ENCODE measurements around the gene DGUOK. TPM values are rescaled to one million over a fixed set of nuclear protein-coding genes. Genes with fewer than 3 reads are reported as not detected.

DGUOK gene
- total and polyA plus RNA-seq, 10 of the 15 experiments (the other 5 are each of a cell fraction or from before 2014, with no cell fraction given), result 64.4 to 234 (median 91.4) TPM

GRCh38 chr2:73895473-73895872 is 31.2 kb upstream of the DGUOK start:
- Histone ChIP-seq H3K4me3 (no peak overlapping the region), H3K9ac (ENCODE audit: control insufficient read depth, insufficient read depth, low read length) (no peak overlapping the region), H3K36me3 (ENCODE audit: control insufficient read depth in 2 of 2, insufficient read depth in 2 of 2, low read length in 1 of 2) (no peaks in the 10 kb centered on the region), H2AFZ (ENCODE audit: control insufficient read depth, low read depth, low read length) (no peak overlapping the region), H3K27me3 (replicated peaks in 1 of 2; ENCODE audit: control insufficient read depth in 2 of 2, insufficient read depth in 2 of 2, low read length in 1 of 2) (no peaks in the 10 kb centered on the region), H3K4me1 (ENCODE audit: control insufficient read depth, insufficient read depth, low read length) (peaks cover 14% of the 10 kb centered on the region), H3K4me2 (ENCODE audit: control insufficient read depth, insufficient read depth) (no peak overlapping the region), H3K9me3 (replicated peaks; ENCODE audit: control insufficient read depth, insufficient read depth, low read length) (no peaks in the 10 kb centered on the region), H4K20me1 (ENCODE audit: control insufficient read depth, insufficient read depth) (no peaks in the 10 kb centered on the region), H3K79me2 (ENCODE audit: control insufficient read depth, insufficient read depth, low read length) (no peaks in the 10 kb centered on the region), H3K27ac (ENCODE audit: control insufficient read depth, insufficient read depth) (no peak overlapping the region)
- 89% methylated on average over 9 of the region's 9 CpGs for WGBS (ENCODE audit: insufficient coverage, insufficient replicate concordance, low lambda C conversion rate, missing lambda C conversion rate)
- RAD21 ChIA-PET (ENCODE audit: unreplicated experiment), result interaction anchor here (0.5 to 0.9 kb wide), 3 partner anchors 12 to 510 kb away, joined by 3 read pairs; partner anchors contain the start of gene ALMS1
- SMC1A ChIA-PET (ENCODE audit: uncharacterized antibody, unreplicated experiment), result interaction anchor here (0.6 to 1.4 kb wide), 2 partner anchors 8 to 28 kb away, joined by 3 to 4 read pairs; no protein-coding TSS in a partner anchor
- FAIRE-seq (no peak), ATAC-seq (no peak), DNase-seq (ENCODE audit: low read depth, low spot score) (no peak)
- POLR2A ChIA-PET, result interaction anchor here (0.6 to 1.1 kb wide), 3 partner anchors 74 to 286 kb away, joined by 3 to 7 read pairs (median 5); no protein-coding TSS in a partner anchor
- BruUV-seq (replicated peaks), result no TSS peak
- in situ Hi-C loops (cut with MboI), result no loop called here
- CTCF ChIA-PET, result interaction anchor here (0.7 to 1.7 kb wide), 3 partner anchors 17 to 92 kb away, joined by 3 to 7 read pairs (median 4); no protein-coding TSS in a partner anchor
- intact Hi-C loops (cut with micrococcal nuclease; ENCODE audit: unreplicated experiment), result no loop called here
- TF ChIP-seq MEF2B (IDR thresholded peaks at IDR 0.05; ENCODE audit: partially characterized antibody, poor library complexity, severe bottlenecking) (no peak), TAF1 (IDR thresholded peaks at IDR 0.05; ENCODE audit: borderline replicate concordance, low read depth, low read length) (no peak), MAX (IDR thresholded peaks at IDR 0.05; ENCODE audit: low read depth, low read length) (no peak), ZBTB11 (CRISPR knock-in tag; IDR thresholded peaks at IDR 0.05) (no peak), HDAC2 (IDR thresholded peaks at IDR 0.05) (no peak), POU2F2 (IDR thresholded peaks at IDR 0.05; ENCODE audit: borderline replicate concordance, low read depth, low read length) (no peak), ESRRA (IDR thresholded peaks at IDR 0.05; ENCODE audit: low read length) (no peak), PBX3 (IDR thresholded peaks at IDR 0.05; ENCODE audit: insufficient replicate concordance, low read depth, low read length) (no peak), FOS (IDR thresholded peaks at IDR 0.05; ENCODE audit: borderline replicate concordance, extremely low read depth, insufficient read length) (no peak), JUND (IDR thresholded peaks at IDR 0.05; ENCODE audit: low read depth, low read length) (no peak), ZBED1 (IDR thresholded peaks at IDR 0.05; ENCODE audit: borderline replicate concordance) (no peak)
- TF ChIP-seq, protein P1, sequence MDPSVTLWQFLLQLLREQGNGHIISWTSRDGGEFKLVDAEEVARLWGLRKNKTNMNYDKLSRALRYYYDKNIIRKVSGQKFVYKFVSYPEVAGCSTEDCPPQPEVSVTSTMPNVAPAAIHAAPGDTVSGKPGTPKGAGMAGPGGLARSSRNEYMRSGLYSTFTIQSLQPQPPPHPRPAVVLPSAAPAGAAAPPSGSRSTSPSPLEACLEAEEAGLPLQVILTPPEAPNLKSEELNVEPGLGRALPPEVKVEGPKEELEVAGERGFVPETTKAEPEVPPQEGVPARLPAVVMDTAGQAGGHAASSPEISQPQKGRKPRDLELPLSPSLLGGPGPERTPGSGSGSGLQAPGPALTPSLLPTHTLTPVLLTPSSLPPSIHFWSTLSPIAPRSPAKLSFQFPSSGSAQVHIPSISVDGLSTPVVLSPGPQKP (IDR thresholded peaks at IDR 0.05; ENCODE audit: low read depth, low read length), result no peak
- TF ChIP-seq, protein P2, sequence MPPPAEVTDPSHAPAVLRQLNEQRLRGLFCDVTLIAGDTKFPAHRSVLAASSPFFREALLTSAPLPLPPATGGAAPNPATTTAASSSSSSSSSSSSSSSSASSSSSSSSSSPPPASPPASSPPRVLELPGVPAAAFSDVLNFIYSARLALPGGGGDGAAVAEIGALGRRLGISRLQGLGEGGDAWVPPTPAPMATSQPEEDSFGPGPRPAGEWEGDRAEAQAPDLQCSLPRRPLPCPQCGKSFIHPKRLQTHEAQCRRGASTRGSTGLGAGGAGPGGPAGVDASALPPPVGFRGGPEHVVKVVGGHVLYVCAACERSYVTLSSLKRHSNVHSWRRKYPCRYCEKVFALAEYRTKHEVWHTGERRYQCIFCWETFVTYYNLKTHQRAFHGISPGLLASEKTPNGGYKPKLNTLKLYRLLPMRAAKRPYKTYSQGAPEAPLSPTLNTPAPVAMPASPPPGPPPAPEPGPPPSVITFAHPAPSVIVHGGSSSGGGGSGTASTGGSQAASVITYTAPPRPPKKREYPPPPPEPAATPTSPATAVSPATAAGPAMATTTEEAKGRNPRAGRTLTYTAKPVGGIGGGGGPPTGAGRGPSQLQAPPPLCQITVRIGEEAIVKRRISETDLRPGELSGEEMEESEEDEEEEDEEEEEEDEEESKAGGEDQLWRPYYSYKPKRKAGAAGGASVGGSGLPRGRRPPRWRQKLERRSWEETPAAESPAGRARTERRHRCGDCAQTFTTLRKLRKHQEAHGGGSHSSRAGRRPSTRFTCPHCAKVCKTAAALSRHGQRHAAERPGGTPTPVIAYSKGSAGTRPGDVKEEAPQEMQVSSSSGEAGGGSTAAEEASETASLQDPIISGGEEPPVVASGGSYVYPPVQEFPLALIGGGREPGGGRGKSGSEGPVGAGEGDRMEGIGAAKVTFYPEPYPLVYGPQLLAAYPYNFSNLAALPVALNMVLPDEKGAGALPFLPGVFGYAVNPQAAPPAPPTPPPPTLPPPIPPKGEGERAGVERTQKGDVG (CRISPR knock-in tag; IDR thresholded peaks at IDR 0.05), result no peak

Data from GM12878 (cell line).